B cell (primary cell): ENCODE measurements around the gene KCNMB2. TPM values are rescaled to one million over a fixed set of nuclear protein-coding genes. Genes with fewer than 3 reads are reported as not detected.

Experiments used
- ATAC-seq: fragments of 200-7000 bp; cut with Tn5 transposase; one replicate; pipeline ENCODE4 v1.10.0; 2021; ENCODE audit warnings: low read depth, mild to moderate bottlenecking, moderate number of reproducible peaks, moderate library complexity
- CTCF ChIA-PET: fragments of 350-600 bp; sonication (Branson Sonifier 250); formaldehyde crosslinking; loops from one replicate; lab custom pipeline; 2021; ENCODE audit warnings: antibody characterized with exemption, inconsistent platforms; lab: Charles Lee
- POLR2A ChIA-PET: fragments of 350-600 bp; sonication (Branson Sonifier 250); formaldehyde crosslinking; loops from one replicate; lab custom pipeline; 2021; ENCODE audit warnings: antibody characterized with exemption; lab: Charles Lee
- DNase-seq: peaks from one replicate; pipeline ENCODE4 v3.0.0; 2013
- H2AFZ ChIP-seq: 2 replicates; pipeline ENCODE4 v1.6.1; 2012; ENCODE audit warnings: mild to moderate bottlenecking, low read depth, low read length; ENCODE audit not compliant: insufficient read depth, poor library complexity, severe bottlenecking
- H3K27ac ChIP-seq, 2 donors: 1 replicate in 1 of 2; 2 replicates in 1 of 2; pipeline ENCODE4 v1.5.1; 2012 to 2013; ENCODE audit warnings: low read length in 2 of 2, mild to moderate bottlenecking in 2 of 2, moderate library complexity in 1 of 2
- H3K27me3 ChIP-seq, 4 experiments: fragments of 200-600 bp in 1 of 4; sonication (generic) in 1 of 4; replicated peaks in 1 of 4; 1 replicate in 2 of 4; 2 replicates in 2 of 4; pipeline versions ENCODE4 v1.6.1 to v1.7.0; 2013 to 2016; ENCODE audit warnings: low read length in 3 of 4, mild to moderate bottlenecking in 2 of 4, mixed read lengths in 1 of 4, moderate library complexity in 1 of 4; ENCODE audit not compliant: insufficient read depth in 4 of 4, control insufficient read depth in 3 of 4; ENCODE audit errors: control extremely low read depth in 1 of 4
- H3K36me3 ChIP-seq, 2 experiments: replicated peaks in 1 of 2; 1 replicate in 1 of 2; 2 replicates in 1 of 2; pipeline versions ENCODE4 v1.6.1 to v1.7.1; 2013; ENCODE audit warnings: low read length in 1 of 2; ENCODE audit not compliant: insufficient read depth in 2 of 2, control insufficient read depth in 1 of 2; ENCODE audit errors: control extremely low read depth in 1 of 2, extremely low read depth in 1 of 2
- H3K4me1 ChIP-seq, 2 donors: fragments of 200-600 bp in 1 of 2; sonication (generic) in 1 of 2; 1 replicate in 1 of 2; 2 replicates in 1 of 2; pipeline versions ENCODE4 v1.5.1 to v1.6.1; 2013 to 2017; ENCODE audit warnings: low read length in 2 of 2; ENCODE audit not compliant: control insufficient read depth in 2 of 2, insufficient read depth in 2 of 2
- H3K4me2 ChIP-seq: replicated peaks from 2 replicates; pipeline ENCODE3; 2012; ENCODE audit warnings: mild to moderate bottlenecking, low read depth, low read length; ENCODE audit not compliant: poor library complexity, severe bottlenecking
- H3K4me3 ChIP-seq, 5 experiments: fragments of 200-600 bp in 1 of 5; sonication (generic) in 1 of 5; 1 replicate in 3 of 5; 2 replicates in 2 of 5; pipeline versions ENCODE4 v1.5.1 to v1.7.0; 2011 to 2016; ENCODE audit warnings: low read length in 4 of 5, mild to moderate bottlenecking in 4 of 5, low read depth in 2 of 5, control low read depth in 1 of 5, moderate library complexity in 1 of 5; ENCODE audit not compliant: insufficient read depth in 1 of 5; ENCODE audit errors: control extremely low read depth in 1 of 5, extremely low read depth in 1 of 5
- H3K79me2 ChIP-seq: fragments of 200-600 bp; sonication (generic); one replicate; pipeline ENCODE4 v1.6.0; 2016; ENCODE audit warnings: low read length; ENCODE audit not compliant: control insufficient read depth, insufficient read depth
- H3K9ac ChIP-seq: fragments of 200-600 bp; sonication (generic); 2 replicates; pipeline ENCODE4 v1.6.1; 2017; ENCODE audit warnings: mild to moderate bottlenecking, low read length, moderate library complexity
- H3K9me3 ChIP-seq, 3 donors: one replicate each; pipeline versions ENCODE4 v1.6.1 to v1.7.1; 2013; ENCODE audit warnings: low read length in 2 of 3; ENCODE audit not compliant: control insufficient read depth in 2 of 3, insufficient read depth in 1 of 3; ENCODE audit errors: control extremely low read depth in 1 of 3
- H4K20me1 ChIP-seq: 2 replicates; pipeline ENCODE4 v1.6.0; 2012; ENCODE audit warnings: mild to moderate bottlenecking, low read length; ENCODE audit not compliant: insufficient read depth, control insufficient read depth, poor library complexity, severe bottlenecking
- H3K27ac Mint-ChIP-seq: one replicate; pipeline ENCODE4 v1.8.0; 2021; ENCODE audit warnings: mixed read lengths
- H3K27me3 Mint-ChIP-seq: one replicate; pipeline ENCODE4 v1.8.0; 2021; ENCODE audit warnings: mixed read lengths
- H3K4me1 Mint-ChIP-seq: one replicate; pipeline ENCODE4 v1.8.0; 2021; ENCODE audit warnings: mixed read lengths
- H3K4me3 Mint-ChIP-seq: one replicate; pipeline ENCODE4 v1.8.0; 2021; ENCODE audit warnings: mixed read lengths
- H3K9me3 Mint-ChIP-seq: one replicate; pipeline ENCODE4 v1.8.0; 2022; ENCODE audit warnings: mixed read lengths; ENCODE audit not compliant: insufficient read depth
- CTCF ChIP-seq: fragments of 200-600 bp; IDR thresholded peaks from one replicate; pipeline ENCODE4 v1.8.0; 2022; ENCODE audit warnings: antibody characterized with exemption, mild to moderate bottlenecking
- EZH2 ChIP-seq: IDR thresholded peaks from 2 replicates; pipeline ENCODE4 v1.6.1; 2012; ENCODE audit warnings: borderline replicate concordance, low read depth, mild to moderate bottlenecking, moderate library complexity, low read length; ENCODE audit not compliant: insufficient read depth, poor library complexity, severe bottlenecking
- WGBS: methylation state at CpG from one replicate; pipeline ENCODE4 v1.1.5; 2013; ENCODE audit warnings: missing lambda C conversion rate; ENCODE audit not compliant: insufficient coverage; 5-methylcytosine and 5-hydroxymethylcytosine counted together
- intact Hi-C: fragments of 100-400 bp; cut with micrococcal nuclease; formaldehyde crosslinking; loops from one replicate; pipeline ENCODE4 v1.10.0; 2022
- polyA plus RNA-seq: library from polyadenylated mRNA; depleted of rRNA; stranded (reverse); fragments of >200 nt; gene quantifications from 2 replicates; pipeline ENCODE4 v1.2.3, GENCODE V29; 2012
- total RNA-seq, 2 donors: library from RNA; stranded (reverse); fragments of 120-200 nt in 1 of 2; gene quantifications; 1 replicate in 1 of 2; 2 replicates in 1 of 2; pipeline versions ENCODE4 v1.2.3 to v1.2.4, GENCODE V29; 2013 to 2022

Gene KCNMB2
- total and polyA plus RNA-seq, 2 donors (not counting 1 experiment from before 2014, with no cell fraction given), result not detected

- CTCF ChIA-PET, result no interaction called here
- H3K4me3 ChIP-seq, result no peak overlapping the region
- WGBS, result 83% methylated on average over 1 of the region's 7 CpGs
These were observed 18.4 kb upstream of the KCNMB2 start for GRCh38 chr3:178517665-178518334.

More at GRCh38 chr3:178517665-178518334, 18.4 kb upstream of the KCNMB2 start:
- no peaks in the 10 kb centered on the region for H3K4me1 ChIP-seq
- H3K36me3 ChIP-seq, result no peaks in the 10 kb centered on the region
- no peak for TF ChIP-seq CTCF
- no peak for TF ChIP-seq EZH2
- POLR2A ChIA-PET, result no interaction called here
- ATAC-seq (no peak), DNase-seq (no peak)
- no peak overlapping the region for H2AFZ ChIP-seq
- H3K4me2 ChIP-seq, result no peak overlapping the region
- Mint-ChIP-seq H3K4me1 (no peaks in the 10 kb centered on the region), H3K9me3 (no peaks in the 10 kb centered on the region), H3K27me3 (peaks cover 4% of the 10 kb centered on the region), H3K27ac (no peak overlapping the region), H3K4me3 (no peak overlapping the region)
- H3K27ac ChIP-seq, result no peak overlapping the region
- H3K9ac ChIP-seq, result no peak overlapping the region
- no peaks in the 10 kb centered on the region for H3K79me2 ChIP-seq
- intact Hi-C loops, result no loop called here
- no peaks in the 10 kb centered on the region for H3K27me3 ChIP-seq
- no peaks in the 10 kb centered on the region for H3K9me3 ChIP-seq
- H4K20me1 ChIP-seq, result no peaks in the 10 kb centered on the region
